HG03159 (cell line): Measurements from ENCODE around the gene CHML.

Experiments
- ATAC-seq: cut with Tn5 transposase; IDR thresholded peaks from one replicate; pipeline ENCODE4 v1.9.1; 2021; ENCODE audit warnings: mild to moderate bottlenecking, moderate library complexity; ENCODE audit not compliant: unreplicated experiment

The CHML gene

GRCh38 chr1:241592273-241592958, 47.8 kb downstream of the CHML start:
- peak; percentile 73 for ATAC-seq

DNA sequence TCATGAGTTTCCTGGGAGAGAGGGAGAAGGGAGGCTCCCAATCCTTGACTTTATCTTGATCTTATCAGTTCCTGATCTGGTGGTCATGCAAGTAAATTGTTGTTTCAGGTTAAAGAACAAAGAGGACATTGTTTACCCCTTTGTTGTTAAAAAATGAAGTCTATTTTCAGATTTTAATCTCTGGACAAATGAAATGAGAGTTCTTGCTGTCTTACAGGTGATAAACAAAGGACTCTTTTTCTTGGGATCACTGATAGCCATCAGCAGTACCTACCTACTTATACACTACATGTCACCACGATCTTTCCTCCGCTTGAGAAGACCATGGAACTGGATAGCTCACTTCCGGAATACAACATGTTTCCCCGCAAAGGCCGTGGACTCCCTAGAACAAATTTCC, 48.4 kb downstream of the CHML start:
- ATAC-seq = no peak

GRCh38 chr1:241591317-241591716, 48.9 kb downstream of the CHML start:
- no peak for ATAC-seq

- ATAC-seq = no peak
Measured at GRCh38 chr1:241590719-241591118, 49.5 kb downstream of the CHML start.
